ENCODE measurements around the gene FXYD1.
"Not testable (repeated sequence)": the region's sequence is repeated elsewhere in the genome, so short reads cannot be mapped to it uniquely, and the experiment has no call there.

Gene FXYD1

GRCh38 chr19:35138305-35138892, at the start of gene FXYD1:
FXYD1 (plus strand) TSS chr19:35138824; CDS start chr19:35140080, 1,256 bp downstream.
- DNase-seq (ENCODE audit: low read depth in 1 of 2, low spot score in 1 of 2), result no peak

- DNase-seq (ENCODE audit: low read depth in 1 of 2, low spot score in 1 of 2), result no peak
Measured at GRCh38 chr19:35089554-35089953, 49.1 kb upstream of the FXYD1 start.

GRCh38 chr19:35090160-35090505, 48.5 kb upstream of the FXYD1 start:
- DNase-seq (ENCODE audit: low read depth in 1 of 2, low spot score in 1 of 2), result no peak

GRCh38 chr19:35090506-35091214, 48.0 kb upstream of the FXYD1 start:
- DNase-seq (ENCODE audit: low read depth in 1 of 2, low spot score in 1 of 2), result no peak

- DNase-seq (ENCODE audit: low read depth in 1 of 2, low spot score in 1 of 2), result no peak
Measured at GRCh38 chr19:35093430-35093829, 45.2 kb upstream of the FXYD1 start.

- no peak for DNase-seq (ENCODE audit: low read depth in 1 of 2, low spot score in 1 of 2)
Measured at GRCh38 chr19:35093941-35094647, 44.5 kb upstream of the FXYD1 start.

GRCh38 chr19:35094656-35095055, 44.0 kb upstream of the FXYD1 start:
- no peak for DNase-seq (ENCODE audit: low read depth in 1 of 2, low spot score in 1 of 2)

GRCh38 chr19:35095667-35096368, 42.8 kb upstream of the FXYD1 start:
- DNase-seq (ENCODE audit: low read depth in 1 of 2, low spot score in 1 of 2), result no peak

GRCh38 chr19:35098413-35099049, 40.1 kb upstream of the FXYD1 start:
- DNase-seq (ENCODE audit: low read depth in 1 of 2, low spot score in 1 of 2), result no peak

- no peak for DNase-seq (ENCODE audit: low read depth in 1 of 2, low spot score in 1 of 2)
Measured at GRCh38 chr19:35099155-35099896, 39.3 kb upstream of the FXYD1 start.

- no peak for DNase-seq (ENCODE audit: low read depth in 1 of 2, low spot score in 1 of 2)
Measured at GRCh38 chr19:35099897-35100275, 38.7 kb upstream of the FXYD1 start.

GRCh38 chr19:35100588-35101533, 37.8 kb upstream of the FXYD1 start:
- DNase-seq (ENCODE audit: low read depth in 1 of 2, low spot score in 1 of 2), result no peak

GRCh38 chr19:35101949-35102348, 36.7 kb upstream of the FXYD1 start:
- not testable (repeated sequence) for DNase-seq (ENCODE audit: low read depth in 1 of 2, low spot score in 1 of 2)

GRCh38 chr19:35103614-35104013, 35.0 kb upstream of the FXYD1 start:
- DNase-seq (ENCODE audit: low read depth in 1 of 2, low spot score in 1 of 2), result not testable (repeated sequence)

GRCh38 chr19:35104361-35104760, 34.3 kb upstream of the FXYD1 start:
- no peak for DNase-seq (ENCODE audit: low read depth in 1 of 2, low spot score in 1 of 2)

GRCh38 chr19:35105047-35105410, 33.6 kb upstream of the FXYD1 start:
- DNase-seq (ENCODE audit: low read depth in 1 of 2, low spot score in 1 of 2), result no peak

- no peak for DNase-seq (ENCODE audit: low read depth in 1 of 2, low spot score in 1 of 2)
Measured at GRCh38 chr19:35105411-35106290, 33.0 kb upstream of the FXYD1 start.

GRCh38 chr19:35106291-35106583, 32.4 kb upstream of the FXYD1 start:
- DNase-seq (ENCODE audit: low read depth in 1 of 2, low spot score in 1 of 2), result no peak
